ENCODE data around the gene CHD5.

Gene CHD5

DNA sequence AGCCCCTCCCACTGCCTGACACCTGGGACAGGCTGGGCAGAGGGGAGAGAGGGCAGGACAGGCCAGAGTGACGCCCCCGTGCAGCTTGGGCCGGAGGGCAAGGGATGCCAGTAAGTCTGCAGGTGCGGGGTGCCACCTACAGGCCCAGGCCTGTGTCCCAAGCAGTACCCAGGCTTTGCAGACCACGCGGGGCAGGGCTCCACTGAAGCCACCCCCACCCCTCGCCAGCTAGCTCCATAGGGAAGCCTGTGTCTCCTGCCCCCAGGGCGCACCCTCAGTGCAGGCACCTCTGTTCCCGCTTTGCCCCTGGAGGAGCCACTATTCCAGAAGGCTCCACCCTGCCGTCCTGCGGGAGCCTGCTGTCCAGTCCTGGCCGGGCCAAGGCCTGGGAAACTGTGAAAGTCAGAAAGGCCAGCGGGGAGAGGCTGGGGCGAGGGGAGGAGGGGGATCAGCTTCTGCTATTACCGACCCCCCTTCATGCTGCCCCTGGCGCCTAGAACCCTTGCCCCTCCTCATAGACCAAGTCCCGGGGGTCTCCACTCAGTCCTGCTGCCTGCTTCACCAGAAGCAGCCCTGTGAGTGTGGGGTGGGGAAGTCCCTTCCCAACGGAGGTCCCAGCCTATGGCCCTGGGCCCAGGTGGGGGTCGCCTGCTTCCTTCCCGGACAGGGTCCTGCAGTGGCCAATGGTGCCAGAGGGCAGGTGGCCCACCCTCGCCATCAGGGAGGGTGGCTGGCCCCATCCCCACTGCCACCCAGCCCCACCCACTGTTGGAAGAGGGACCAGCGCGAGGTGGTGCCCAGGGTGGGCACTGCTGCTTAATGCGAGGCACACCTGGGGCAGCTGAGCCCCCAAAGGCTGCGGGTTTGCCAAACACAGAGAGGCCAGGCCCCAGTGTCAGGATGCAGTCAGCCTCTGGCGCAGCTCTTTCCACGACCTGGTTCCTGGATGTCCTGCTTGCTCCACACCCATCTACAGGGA, 80.0 kb downstream of the CHD5 start:
- TF ChIP-seq GATA3 (IDR thresholded peaks at IDR 0.05; ENCODE audit: low read depth, low read length) (no peak), GATA2 (IDR thresholded peaks at IDR 0.05; ENCODE audit: low read depth, low read length) (no peak)

- TF ChIP-seq GATA2 (IDR thresholded peaks at IDR 0.05; ENCODE audit: low read depth, low read length) (no peak), GATA3 (IDR thresholded peaks at IDR 0.05; ENCODE audit: low read depth, low read length) (no peak)
Observed at GRCh38 chr1:6099297-6099696, 80.8 kb downstream of the CHD5 start.

DNA sequence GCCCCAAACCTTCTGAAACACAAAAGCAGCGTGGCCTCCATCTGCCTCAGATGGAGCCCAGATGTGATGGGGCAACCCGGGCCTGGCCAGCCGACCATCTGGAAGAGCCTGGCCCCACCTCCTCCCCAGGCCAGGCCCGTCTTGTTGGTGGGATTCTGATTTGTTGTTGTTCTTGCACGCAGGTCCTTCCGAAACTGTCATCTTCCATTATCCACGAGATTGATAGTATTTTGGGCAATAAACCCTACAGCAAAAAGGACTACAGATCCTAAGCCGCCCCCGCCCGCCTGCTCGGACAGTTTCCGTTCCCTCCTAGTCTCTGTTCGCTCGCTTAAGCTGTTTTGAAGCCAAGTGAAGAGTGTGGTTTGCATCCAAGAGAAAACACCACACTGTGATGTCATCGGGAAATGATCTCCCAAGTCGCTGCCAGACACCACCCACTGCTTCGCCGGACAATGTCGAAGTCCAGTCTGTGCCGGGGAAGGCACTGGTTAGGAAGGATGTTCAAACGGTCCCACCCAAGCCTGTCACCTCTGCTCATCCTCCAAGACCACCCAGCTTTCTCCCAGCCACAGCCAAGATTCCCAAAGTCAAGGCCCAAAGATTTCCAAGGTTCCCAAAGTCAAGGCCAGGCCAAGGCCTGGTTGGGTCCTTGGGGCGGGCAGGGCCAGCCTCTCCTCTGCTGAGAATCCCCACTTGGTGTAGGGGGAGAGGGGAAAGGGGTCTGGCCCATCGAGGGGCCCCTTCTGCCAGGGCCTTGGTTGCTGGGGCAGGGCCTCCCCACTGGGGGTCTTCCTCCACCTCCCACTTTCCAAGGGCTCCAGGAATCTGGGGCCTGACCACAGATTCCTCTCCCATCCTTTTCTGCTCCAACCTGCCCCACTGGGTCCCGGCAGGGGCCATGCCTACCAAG, 81.6 kb downstream of the CHD5 start:
- no peak for TF ChIP-seq GATA2 (IDR thresholded peaks at IDR 0.05; ENCODE audit: low read depth, low read length)
- no peak for TF ChIP-seq GATA3 (IDR thresholded peaks at IDR 0.05; ENCODE audit: low read depth, low read length)

DNA sequence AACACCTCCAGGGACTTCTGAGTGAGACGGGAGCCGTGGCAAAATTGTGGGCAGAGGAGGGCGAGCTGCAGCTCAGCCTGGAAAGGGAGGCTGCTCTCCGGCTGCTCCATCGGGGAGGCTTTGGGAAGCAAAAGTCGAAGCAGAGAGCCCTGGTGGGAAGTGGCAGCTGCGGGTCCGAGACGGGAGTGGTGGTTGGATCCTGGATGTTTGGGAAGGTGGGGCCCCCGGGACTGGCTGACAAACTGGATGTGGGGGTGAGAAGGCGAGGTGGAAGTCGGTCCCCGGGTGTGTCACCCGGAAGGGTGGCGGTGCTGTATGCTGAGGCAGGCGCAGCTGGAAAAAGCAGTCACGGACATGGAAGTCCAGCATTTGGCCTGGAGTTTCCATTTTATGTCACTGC, 82.3 kb downstream of the CHD5 start:
- TF ChIP-seq GATA2 (IDR thresholded peaks at IDR 0.05; ENCODE audit: low read depth, low read length) (no peak), GATA3 (IDR thresholded peaks at IDR 0.05; ENCODE audit: low read depth, low read length) (no peak)

- no peak for TF ChIP-seq GATA2 (IDR thresholded peaks at IDR 0.05; ENCODE audit: low read depth, low read length)
Observed at GRCh38 chr1:6097117-6097595, 83.0 kb downstream of the CHD5 start.

DNA sequence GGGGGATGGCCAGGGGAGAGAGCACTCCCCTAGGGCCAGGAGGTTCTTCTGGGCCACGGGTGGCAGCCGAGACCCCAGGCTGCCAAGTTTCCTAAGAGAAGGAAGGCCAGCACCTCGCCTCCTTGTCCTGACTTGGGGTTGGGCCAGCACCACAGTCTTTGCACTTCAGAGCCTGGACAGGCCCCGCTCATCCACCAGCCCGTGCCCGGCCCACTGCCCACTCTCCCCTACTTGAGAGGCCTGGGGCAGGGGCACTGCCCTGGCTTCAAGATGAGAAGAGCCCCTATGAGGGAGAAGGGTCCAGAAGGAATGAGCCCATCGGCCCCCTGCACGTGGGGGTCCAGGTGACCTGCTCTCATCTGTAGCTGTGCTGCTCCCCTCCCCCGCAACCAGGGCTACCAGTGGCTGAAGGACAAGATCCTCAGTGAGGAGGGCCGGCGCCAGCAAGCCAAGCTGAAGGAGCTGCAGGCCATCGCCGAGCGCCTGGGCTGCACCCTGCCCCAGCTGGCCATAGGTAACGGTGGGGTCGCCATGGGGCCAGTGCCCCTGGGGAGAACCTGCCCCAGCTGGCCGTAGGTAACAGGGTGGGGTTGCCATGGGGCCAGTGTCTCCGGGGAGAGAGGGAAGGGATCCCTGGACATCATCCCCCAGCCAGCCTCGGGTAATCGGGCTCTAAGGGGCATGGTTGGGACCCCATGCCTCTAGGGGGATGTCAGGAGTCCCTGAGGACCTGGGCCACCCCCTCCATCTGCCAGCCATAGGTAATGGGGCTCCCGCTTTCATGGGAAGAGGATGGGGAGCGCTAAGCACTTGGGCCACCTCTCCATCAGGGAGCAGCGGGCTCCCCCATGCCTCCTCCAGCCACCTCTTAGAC, 83.6 kb downstream of the CHD5 start:
- TF ChIP-seq GATA3 (IDR thresholded peaks at IDR 0.05; ENCODE audit: low read depth, low read length) (no peak), GATA2 (IDR thresholded peaks at IDR 0.05; ENCODE audit: low read depth, low read length) (no peak)

GRCh38 chr1:6095511-6096242, 84.4 kb downstream of the CHD5 start:
- TF ChIP-seq GATA3 (IDR thresholded peaks at IDR 0.05; ENCODE audit: low read depth, low read length): no peak
- TF ChIP-seq GATA2 (IDR thresholded peaks at IDR 0.05; ENCODE audit: low read depth, low read length): no peak

- no peak for TF ChIP-seq GATA2 (IDR thresholded peaks at IDR 0.05; ENCODE audit: low read depth, low read length)
Observed at GRCh38 chr1:6094801-6095505, 85.2 kb downstream of the CHD5 start.

GRCh38 chr1:6094246-6094645, 85.9 kb downstream of the CHD5 start:
- TF ChIP-seq GATA3 (IDR thresholded peaks at IDR 0.05; ENCODE audit: low read depth, low read length) (no peak), GATA2 (IDR thresholded peaks at IDR 0.05; ENCODE audit: low read depth, low read length) (no peak)

DNA sequence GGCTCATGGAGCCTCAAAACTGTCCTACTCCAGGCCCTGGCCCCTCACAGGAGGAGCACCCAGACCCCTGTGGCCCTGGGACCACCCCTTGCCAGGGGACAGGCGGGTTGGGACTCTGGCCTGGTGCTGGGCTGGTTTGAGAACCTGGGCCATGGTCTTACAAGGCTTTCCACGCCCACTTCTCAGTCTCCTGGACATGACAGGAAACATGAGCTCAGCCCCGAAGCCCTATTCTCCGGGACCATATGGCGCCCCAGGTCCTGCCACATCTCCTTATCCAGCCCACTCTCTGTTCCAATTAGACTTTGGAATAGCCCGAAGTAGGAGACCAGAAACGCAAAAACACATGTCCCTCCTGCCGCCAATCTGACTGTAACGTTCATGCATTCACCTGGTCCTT, 86.5 kb downstream of the CHD5 start:
- TF ChIP-seq GATA2 (IDR thresholded peaks at IDR 0.05; ENCODE audit: low read depth, low read length) (no peak), GATA3 (IDR thresholded peaks at IDR 0.05; ENCODE audit: low read depth, low read length) (no peak)

DNA sequence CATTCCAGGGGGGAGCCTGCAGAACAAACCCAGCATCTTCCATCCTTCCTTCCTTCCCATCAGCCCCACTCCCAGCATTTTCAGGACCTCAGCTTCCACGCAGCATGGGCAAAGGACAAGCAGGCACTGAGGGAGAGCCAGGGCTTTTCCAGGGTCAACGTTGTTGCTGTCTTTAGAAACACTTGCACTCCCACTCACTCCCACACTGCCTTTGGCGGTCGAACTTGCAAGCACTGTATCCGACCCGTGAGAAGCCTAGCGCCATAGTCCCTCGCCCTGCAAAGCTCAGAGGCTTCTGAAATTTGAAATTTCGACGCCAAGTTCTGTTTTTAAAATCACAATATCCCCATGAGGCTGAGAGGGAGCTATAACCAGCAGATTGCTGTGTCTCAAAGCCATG, 87.0 kb downstream of the CHD5 start:
- TF ChIP-seq GATA3 (IDR thresholded peaks at IDR 0.05; ENCODE audit: low read depth, low read length) (no peak), GATA2 (IDR thresholded peaks at IDR 0.05; ENCODE audit: low read depth, low read length) (no peak)

DNA sequence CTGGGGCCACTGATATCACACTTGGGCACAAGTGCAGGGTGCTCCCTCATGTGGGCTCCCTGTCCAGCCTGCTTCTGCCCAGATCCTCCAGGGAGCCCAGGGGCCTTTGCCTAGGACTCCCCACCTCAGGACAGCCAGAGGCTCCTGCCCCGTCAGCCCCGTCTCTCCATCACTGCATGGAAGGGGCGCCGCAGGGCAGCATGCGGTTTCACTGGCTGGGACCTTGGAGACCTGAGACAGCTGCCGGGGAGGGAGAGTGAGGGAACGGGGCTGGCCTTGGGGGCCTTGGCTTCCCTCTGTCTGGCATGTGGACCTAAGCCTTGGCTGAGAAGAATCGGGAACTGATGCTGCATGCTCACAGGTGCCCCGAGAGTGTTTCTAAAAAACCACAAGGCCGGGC, 87.9 kb downstream of the CHD5 start:
- TF ChIP-seq GATA2 (IDR thresholded peaks at IDR 0.05; ENCODE audit: low read depth, low read length) (no peak), GATA3 (IDR thresholded peaks at IDR 0.05; ENCODE audit: low read depth, low read length) (no peak)

GRCh38 chr1:6091823-6092109, 88.4 kb downstream of the CHD5 start:
- TF ChIP-seq GATA2 (IDR thresholded peaks at IDR 0.05; ENCODE audit: low read depth, low read length): no peak

Data from SH-SY5Y (cell line).